H1 (cell line): ENCODE measurements around the gene P2RX7. TPM values are rescaled to one million over a fixed set of nuclear protein-coding genes. Genes with fewer than 3 reads are reported as not detected.
"Not testable (repeated sequence)": the region's sequence is repeated elsewhere in the genome, so short reads cannot be mapped to it uniquely, and the experiment has no call there.

ENCODE experiments used
- CTCF ChIA-PET: fragments of 300-600 bp; sonication (Branson Sonifier 250); formaldehyde crosslinking; loops from one replicate; lab custom pipeline; 2021; ENCODE audit not compliant: partially characterized antibody; lab: Charles Lee
- POLR2A ChIA-PET: fragments of 300-600 bp; sonication (Branson Sonifier 250); formaldehyde crosslinking; loops from one replicate; lab custom pipeline; 2021; ENCODE audit warnings: inconsistent platforms; ENCODE audit not compliant: partially characterized antibody; lab: Charles Lee
- DNase-seq, 2 experiments: peaks; one replicate each; pipeline versions ENCODE4 v3.0.0 to v3.0.0-alpha.2; 2010 to 2022; ENCODE audit warnings: low spot score in 2 of 2, low read depth in 1 of 2, mixed read lengths in 1 of 2
- FAIRE-seq: peaks from 2 replicates; lab custom pipeline; 2011; peaks lifted over from hg19 to GRCh38; lab: Jason Lieb, UNC
- H2AFZ ChIP-seq: 2 replicates; pipeline ENCODE4 v1.8.1; 2012; ENCODE audit warnings: low read length, inconsistent platforms
- H2AK5ac ChIP-seq: 2 replicates; pipeline ENCODE4 v1.6.1; 2013; ENCODE audit warnings: low read depth, low read length
- H2BK120ac ChIP-seq: replicated peaks from 2 replicates; pipeline ENCODE3; 2013; ENCODE audit warnings: low read depth, low read length, inconsistent platforms
- H2BK12ac ChIP-seq: 2 replicates; pipeline ENCODE4 v1.6.1; 2013; ENCODE audit warnings: low read depth, low read length
- H2BK15ac ChIP-seq: 2 replicates; pipeline ENCODE4 v1.6.1; 2013; ENCODE audit warnings: low read length
- H2BK20ac ChIP-seq: 2 replicates; pipeline ENCODE4 v1.6.1; 2013; ENCODE audit warnings: low read length
- H2BK5ac ChIP-seq: 2 replicates; pipeline ENCODE4 v1.6.1; 2013; ENCODE audit warnings: low read depth, low read length
- H3K14ac ChIP-seq: 2 replicates; pipeline ENCODE4 v1.6.1; 2013; ENCODE audit warnings: inconsistent platforms; ENCODE audit not compliant: insufficient read length
- H3K18ac ChIP-seq: 2 replicates; pipeline ENCODE4 v1.6.1; 2013; ENCODE audit warnings: low read length; ENCODE audit errors: extremely low read depth
- H3K23ac ChIP-seq: 2 replicates; pipeline ENCODE4 v1.6.1; 2013; ENCODE audit warnings: inconsistent platforms; ENCODE audit not compliant: insufficient read length
- H3K23me2 ChIP-seq: 2 replicates; pipeline ENCODE4 v1.6.1; 2013; ENCODE audit warnings: low read depth, low read length
- H3K27ac ChIP-seq: 2 replicates; pipeline ENCODE4 v1.6.1; 2011; ENCODE audit warnings: low read depth, low read length, inconsistent platforms
- H3K27me3 ChIP-seq, 4 experiments: replicated peaks in 1 of 4; 1 replicate in 1 of 4; 2 replicates in 3 of 4; pipeline versions ENCODE4 v1.6.1 to v1.8.1; 2011 to 2013; ENCODE audit warnings: low read length in 3 of 4, mild to moderate bottlenecking in 3 of 4, inconsistent platforms in 2 of 4, mixed read lengths in 2 of 4, moderate library complexity in 1 of 4; ENCODE audit not compliant: control insufficient read depth in 3 of 4, insufficient read depth in 3 of 4; ENCODE audit errors: extremely low read depth in 1 of 4
- H3K36me3 ChIP-seq, 4 experiments: 2 replicates each; pipeline versions ENCODE4 v1.6.1 to v1.8.1; 2011 to 2013; ENCODE audit warnings: mild to moderate bottlenecking in 4 of 4, low read length in 3 of 4, moderate library complexity in 2 of 4, control low read depth in 1 of 4, inconsistent platforms in 1 of 4; ENCODE audit not compliant: insufficient read depth in 4 of 4, control insufficient read depth in 2 of 4
- H3K4ac ChIP-seq: replicated peaks from 2 replicates; pipeline ENCODE3; 2013; ENCODE audit warnings: low read length, low read depth, mixed read lengths, inconsistent platforms; ENCODE audit not compliant: insufficient read length
- H3K4me1 ChIP-seq, 4 experiments: replicated peaks in 1 of 4; 1 replicate in 1 of 4; 2 replicates in 3 of 4; pipeline versions ENCODE4 v1.6.1 to v1.8.1; 2011 to 2013; ENCODE audit warnings: low read length in 3 of 4, inconsistent platforms in 2 of 4, mixed read lengths in 1 of 4; ENCODE audit not compliant: insufficient read depth in 4 of 4, control insufficient read depth in 3 of 4
- H3K4me2 ChIP-seq, 2 experiments: 2 replicates each; pipeline versions ENCODE4 v1.6.1 to v1.8.1; 2011 to 2013; ENCODE audit warnings: low read depth in 2 of 2, low read length in 2 of 2, control low read depth in 1 of 2, inconsistent platforms in 1 of 2, mild to moderate bottlenecking in 1 of 2; ENCODE audit not compliant: insufficient read depth in 1 of 2
- H3K4me3 ChIP-seq, 4 experiments: fragments of 200-600, 300-600 bp in 1 of 4; sonication (generic), shearing (Covaris generic), sonication (Bioruptor Twin) in 1 of 4; 2 replicates each; pipeline versions ENCODE4 v1.5.1 to v1.8.1; 2011 to 2016; ENCODE audit warnings: low read length in 4 of 4, low read depth in 3 of 4, control low read depth in 2 of 4, inconsistent platforms in 2 of 4, mild to moderate bottlenecking in 2 of 4, mixed read lengths in 1 of 4, moderate library complexity in 1 of 4; ENCODE audit not compliant: insufficient read depth in 2 of 4; ENCODE audit errors: extremely low read depth in 1 of 4
- H3K56ac ChIP-seq: replicated peaks from 2 replicates; pipeline ENCODE3; 2013; ENCODE audit warnings: low read depth, mild to moderate bottlenecking, mixed read lengths, low read length, inconsistent platforms; ENCODE audit not compliant: insufficient read length
- H3K79me1 ChIP-seq: 2 replicates; pipeline ENCODE4 v1.6.1; 2013; ENCODE audit warnings: low read depth, low read length, control low read depth
- H3K79me2 ChIP-seq, 2 experiments: 2 replicates each; pipeline versions ENCODE4 v1.6.1 to v1.8.1; 2012 to 2013; ENCODE audit warnings: low read length in 2 of 2, mild to moderate bottlenecking in 2 of 2, inconsistent platforms in 1 of 2; ENCODE audit not compliant: insufficient read depth in 2 of 2, control insufficient read depth in 1 of 2
- H3K9ac ChIP-seq, 4 experiments: replicated peaks in 1 of 4; 1 replicate in 1 of 4; 2 replicates in 3 of 4; pipeline versions ENCODE4 v1.6.1 to v1.8.1; 2011 to 2013; ENCODE audit warnings: low read depth in 3 of 4, low read length in 3 of 4, control low read depth in 2 of 4, mild to moderate bottlenecking in 2 of 4, moderate library complexity in 2 of 4, inconsistent platforms in 1 of 4; ENCODE audit errors: extremely low read depth in 1 of 4
- H3K9me3 ChIP-seq, 2 experiments: 2 replicates each; pipeline versions ENCODE4 v1.6.1 to v1.8.1; 2012 to 2013; ENCODE audit warnings: mild to moderate bottlenecking in 2 of 2, moderate library complexity in 2 of 2, control low read depth in 1 of 2, inconsistent platforms in 1 of 2, low read depth in 1 of 2, low read length in 1 of 2, mixed read lengths in 1 of 2; ENCODE audit not compliant: insufficient read depth in 2 of 2
- H4K20me1 ChIP-seq, 2 experiments: replicated peaks in 1 of 2; 2 replicates each; pipeline versions ENCODE3 to v1.8.1; 2011 to 2013; ENCODE audit warnings: inconsistent platforms in 2 of 2, low read length in 2 of 2, mild to moderate bottlenecking in 1 of 2; ENCODE audit not compliant: insufficient read depth in 2 of 2, control insufficient read depth in 1 of 2
- H4K5ac ChIP-seq: 2 replicates; pipeline ENCODE4 v1.6.1; 2013; ENCODE audit warnings: low read length, low read depth, mixed read lengths, inconsistent platforms; ENCODE audit not compliant: insufficient read length
- H4K8ac ChIP-seq: 2 replicates; pipeline ENCODE4 v1.8.0; 2013; ENCODE audit warnings: mild to moderate bottlenecking, moderate library complexity, low read length, inconsistent platforms; ENCODE audit not compliant: insufficient read depth; ENCODE audit errors: extremely low read depth
- H4K91ac ChIP-seq: replicated peaks from 2 replicates; pipeline ENCODE3; 2013; ENCODE audit warnings: low read length, mixed read lengths, inconsistent platforms; ENCODE audit not compliant: insufficient read length
- CEBPB ChIP-seq: IDR thresholded peaks from 2 replicates; pipeline ENCODE4 v1.6.1; 2012; ENCODE audit warnings: low read depth, low read length
- TCF12 ChIP-seq: IDR thresholded peaks from 2 replicates; pipeline ENCODE4 v1.6.1; 2011; ENCODE audit warnings: low read depth, mild to moderate bottlenecking, low read length
- WGBS, 2 experiments: shearing (Covaris generic) in 1 of 2; methylation state at CpG; one replicate each; pipeline versions ENCODE4 v1.1.6 to v1.1.7; 2013 to 2015; ENCODE audit warnings: low lambda C conversion rate in 2 of 2, mixed read lengths in 2 of 2, inconsistent platforms in 1 of 2, low coverage in 1 of 2, missing lambda C conversion rate in 1 of 2; ENCODE audit not compliant: insufficient replicate concordance in 2 of 2, insufficient coverage in 1 of 2, insufficient read length in 1 of 2; ENCODE audit errors: extremely low coverage in 1 of 2, missing lambda C conversion rate in 1 of 2; 5-methylcytosine and 5-hydroxymethylcytosine counted together
- polyA plus RNA-seq, 7 experiments: library from polyadenylated mRNA; depleted of rRNA in 3 of 7; stranded (reverse) in 5 of 7; unstranded in 2 of 7; fragments of >200 nt in 5 of 7; fragments of 200-250 nt in 2 of 7; gene quantifications; 1 replicate in 5 of 7; 2 replicates in 1 of 7; 4 replicates in 1 of 7; pipeline versions ENCODE4 v1.2.1 to v1.2.3, GENCODE V29; 2011 to 2013; ENCODE audit warnings: missing spikeins in 2 of 7, mixed read lengths in 2 of 7
- total RNA-seq: library from RNA; stranded (reverse); fragmentation: NEBNext Ultra II Directional; extraction: Animal tissue kit (Norgen Biotek cat#: 25700); gene quantifications from 2 replicates; pipeline ENCODE4 v1.2.1, GENCODE V29; 2021

P2RX7 gene
- total and polyA plus RNA-seq, 2 of the 8 experiments (the other 6 are each of a cell fraction or from before 2014, with no cell fraction given) = 0.38 to 0.56 TPM

DNA sequence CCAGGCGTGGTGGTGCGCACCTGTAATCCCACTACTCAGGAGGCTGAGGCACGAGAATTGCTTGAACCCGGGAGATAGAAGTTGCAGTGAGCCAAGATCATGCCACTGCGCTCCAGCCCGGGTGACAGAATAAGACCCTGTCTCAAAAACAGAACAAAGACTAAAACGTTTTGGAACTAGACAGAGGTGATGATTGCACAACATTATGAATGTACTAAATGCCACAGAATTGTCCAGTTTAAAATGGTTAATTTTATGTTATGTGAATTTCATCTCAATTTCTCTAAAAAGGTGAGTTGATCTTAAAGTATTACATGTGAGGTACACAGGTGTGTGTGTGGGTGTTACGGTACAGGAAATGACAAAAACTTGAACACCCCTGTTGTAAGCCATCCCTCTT, 93.7 kb downstream of the P2RX7 start:
- H3K23me2 ChIP-seq = no peaks in the 10 kb centered on the region
- H3K4me1 ChIP-seq = no peaks in the 10 kb centered on the region
- no peak overlapping the region for H4K8ac ChIP-seq
- 93% methylated on average over 8 of the region's 8 CpGs; no CpG with 5 or more reads in 1 of the 2 experiments for WGBS, 2 experiments
- H4K91ac ChIP-seq = no peak overlapping the region
- no peak overlapping the region for H2BK15ac ChIP-seq
- H2AFZ ChIP-seq = no peak overlapping the region
- H3K9ac ChIP-seq = no peak overlapping the region
- H2AK5ac ChIP-seq = no peak overlapping the region
- H3K18ac ChIP-seq = no peak overlapping the region
- H3K27me3 ChIP-seq = no peaks in the 10 kb centered on the region
- H2BK5ac ChIP-seq = no peak overlapping the region
- ChIA-PET POLR2A (no interaction called here), CTCF (interaction anchor here (0.5 to 0.6 kb wide), 2 partner anchors 8 to 710 kb away, joined by 3 to 4 read pairs; no protein-coding TSS in a partner anchor)
- H2BK20ac ChIP-seq = no peak overlapping the region
- H3K79me1 ChIP-seq = no peaks in the 10 kb centered on the region
- no peak overlapping the region for H3K27ac ChIP-seq
- H2BK12ac ChIP-seq = no peak overlapping the region
- H4K20me1 ChIP-seq = no peaks in the 10 kb centered on the region
- no peak overlapping the region for H3K4me2 ChIP-seq
- H4K5ac ChIP-seq = no peak overlapping the region
- H2BK120ac ChIP-seq = no peak overlapping the region
- H3K79me2 ChIP-seq = no peaks in the 10 kb centered on the region
- H3K14ac ChIP-seq = no peak overlapping the region
- no peak overlapping the region for H3K23ac ChIP-seq
- H3K9me3 ChIP-seq = no peaks in the 10 kb centered on the region
- DNase-seq (no peak), FAIRE-seq (no peak)
- H3K56ac ChIP-seq = no peak overlapping the region
- H3K4me3 ChIP-seq = no peak overlapping the region
- TF ChIP-seq TCF12 (no peak), CEBPB (no peak)
- H3K36me3 ChIP-seq = no peaks in the 10 kb centered on the region
- H3K4ac ChIP-seq = no peak overlapping the region

DNA sequence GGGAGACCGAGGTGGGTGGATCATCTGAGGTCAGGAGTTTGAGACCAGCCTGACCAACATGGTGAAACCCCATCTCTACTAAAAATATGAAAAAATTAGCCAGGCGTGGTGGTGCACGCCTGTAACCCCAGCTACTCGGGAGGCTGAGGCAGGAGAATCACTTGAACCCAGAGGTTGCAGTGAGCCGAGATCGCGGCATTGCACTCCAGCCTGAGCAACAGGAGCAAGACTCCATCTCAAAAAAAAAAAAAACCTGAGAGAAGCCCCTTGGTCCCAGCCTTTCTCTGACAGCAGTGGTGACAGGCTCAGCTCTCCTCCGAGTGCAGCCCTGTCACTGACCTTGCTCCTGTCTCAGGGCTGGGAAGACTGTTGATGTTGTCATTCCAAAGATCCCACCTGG, 94.2 kb downstream of the P2RX7 start:
- H2BK20ac ChIP-seq, H3K79me1 ChIP-seq, H4K20me1 ChIP-seq, H4K8ac ChIP-seq, H2BK12ac ChIP-seq, H3K4me3 ChIP-seq, DNase-seq, H4K5ac ChIP-seq, H2AK5ac ChIP-seq, H4K91ac ChIP-seq, H3K9ac ChIP-seq, H3K14ac ChIP-seq, H2BK15ac ChIP-seq, FAIRE-seq, POLR2A ChIA-PET, H3K79me2 ChIP-seq, H3K9me3 ChIP-seq, H3K4me2 ChIP-seq, H3K23me2 ChIP-seq, H3K56ac ChIP-seq, H3K4me1 ChIP-seq, H2BK5ac ChIP-seq, H3K18ac ChIP-seq, H3K27me3 ChIP-seq, H2AFZ ChIP-seq, H3K4ac ChIP-seq, H2BK120ac ChIP-seq, H3K23ac ChIP-seq, H3K27ac ChIP-seq, H3K36me3 ChIP-seq: not testable (repeated sequence)
- CTCF ChIA-PET = interaction anchor here (0.6 to 1.0 kb wide), 2 partner anchors 166 to 710 kb away, joined by 3 to 4 read pairs; no protein-coding TSS in a partner anchor
- whole genome bisulfite sequencing, 2 experiments = 96% methylated on average over 8 of the region's 8 CpGs; no CpG with 5 or more reads in 1 of the 2 experiments
